Stimulated activated CD4-positive, alpha-beta T cell treated with anti-CD3 and anti-CD28 coated beads, Interleukin-4, amount 100 ng/mL, for 1 hour (primary cell): ENCODE results near the gene CD248.

ENCODE experiments used
- DNase-seq: peaks from one replicate; pipeline ENCODE4 v3.0.0-alpha.2; 2020

The CD248 gene

DNA sequence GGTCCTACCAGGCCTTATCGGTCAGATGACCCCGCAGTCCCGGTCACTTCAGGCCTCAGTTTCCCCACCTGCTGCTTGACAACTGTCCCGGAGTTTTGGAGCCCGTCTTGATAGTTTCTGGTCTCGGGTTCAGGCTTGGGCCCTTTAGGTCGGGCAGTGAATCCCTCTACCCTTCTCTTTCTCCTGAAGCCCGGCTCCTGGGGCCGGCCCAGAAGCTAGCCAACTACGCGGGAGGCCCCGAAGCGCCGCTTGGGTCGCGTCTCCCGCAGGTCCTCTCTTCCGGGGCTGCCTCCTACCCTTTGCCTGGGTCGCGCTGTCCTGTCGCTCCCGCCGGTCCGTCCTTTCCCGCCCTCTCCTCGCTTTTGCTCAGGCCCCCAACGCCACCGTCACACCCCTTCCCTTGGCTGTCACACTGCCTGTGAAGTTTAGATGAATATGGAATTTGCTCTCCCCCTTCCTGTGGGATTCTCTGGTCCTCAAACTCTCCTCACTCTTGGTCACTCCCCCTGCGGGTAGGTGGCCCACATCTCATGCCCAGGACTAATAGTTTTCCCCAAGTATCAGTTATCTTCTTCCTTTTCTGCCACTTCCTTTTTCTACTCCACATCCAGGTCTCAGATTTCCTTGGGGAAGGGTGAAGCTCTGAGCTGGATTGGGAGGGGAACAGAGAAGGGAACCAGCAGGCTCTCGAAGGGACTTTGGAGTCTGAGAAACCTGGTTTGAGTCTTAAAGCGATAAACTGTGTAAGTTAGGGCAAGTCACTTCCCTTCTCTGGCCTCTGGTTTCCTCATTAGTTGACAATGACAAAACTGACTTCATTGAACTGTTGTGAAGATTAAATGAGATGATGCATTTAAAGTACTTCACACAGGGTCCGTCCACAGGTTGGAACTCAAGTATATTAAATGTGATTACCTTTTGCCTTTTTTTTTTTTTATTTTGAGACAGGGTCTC lies 47.6 kb downstream of the CD248 start:
- DNase-seq = no peak

- peak; percentile 100 for DNase-seq
These were observed 48.4 kb downstream of the CD248 start, which contains the start of gene RAB1B for GRCh38 chr11:66268244-66268951. Gene RAB1B, plus strand, starts transcription at chr11:66268639. Its CDS starts 41 bp downstream, at chr11:66268680.

GRCh38 chr11:66267379-66268243 lies 49.2 kb downstream of the CD248 start:
- peak; percentile 86 for DNase-seq

DNA sequence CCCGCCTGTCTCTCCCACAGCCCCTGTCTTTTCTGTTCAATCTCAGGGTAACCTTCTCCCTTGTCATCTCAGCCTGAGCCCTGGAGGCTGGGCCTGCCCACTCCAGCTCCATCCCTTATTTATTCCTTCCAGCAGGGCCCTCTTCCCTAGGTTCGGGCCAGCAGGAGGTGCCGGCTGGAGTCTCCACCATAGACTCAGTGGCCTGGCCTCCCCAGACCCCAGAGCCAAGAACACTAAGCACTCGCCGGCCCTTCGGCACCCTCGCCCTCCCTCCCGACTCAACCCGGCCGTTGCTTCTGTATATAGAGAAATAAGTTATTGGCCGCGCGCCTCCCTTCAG lies 49.8 kb downstream of the CD248 start:
- no peak for DNase-seq

GRCh38 chr11:66266378-66267038 lies 50.3 kb downstream of the CD248 start:
- no peak for DNase-seq

DNA sequence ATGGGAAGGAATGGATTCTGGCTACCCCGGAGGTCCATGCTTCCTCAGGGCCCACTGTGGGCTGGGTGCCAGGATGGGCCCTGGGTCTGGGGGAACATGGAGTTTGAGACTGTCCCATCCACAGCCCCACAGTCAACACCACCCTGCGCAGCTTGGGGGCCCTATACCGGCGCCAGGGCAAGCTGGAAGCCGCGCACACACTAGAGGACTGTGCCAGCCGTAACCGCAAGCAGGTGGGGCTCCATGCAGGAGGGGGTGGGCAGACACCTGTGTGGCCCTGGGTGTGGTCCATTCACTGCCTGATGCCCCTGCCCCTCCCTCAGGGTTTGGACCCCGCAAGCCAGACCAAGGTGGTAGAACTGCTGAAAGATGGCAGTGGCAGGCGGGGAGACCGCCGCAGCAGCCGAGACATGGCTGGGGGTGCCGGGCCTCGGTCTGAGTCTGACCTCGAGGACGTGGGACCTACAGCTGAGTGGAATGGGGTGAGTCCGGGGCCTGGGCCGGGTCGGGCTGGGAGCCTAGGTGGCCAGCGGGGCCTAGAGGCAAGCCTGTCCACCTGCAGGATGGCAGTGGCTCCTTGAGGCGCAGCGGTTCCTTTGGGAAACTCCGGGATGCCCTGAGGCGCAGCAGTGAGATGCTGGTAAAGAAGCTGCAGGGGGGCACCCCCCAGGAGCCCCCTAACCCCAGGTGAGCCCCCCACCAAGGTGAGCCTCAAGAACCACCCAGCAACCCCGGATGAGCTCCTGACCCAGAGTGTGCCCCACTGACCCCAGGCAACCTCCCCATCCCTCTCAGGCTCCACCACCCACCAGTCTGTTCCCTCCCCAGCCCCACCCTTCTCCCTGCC lies 51.1 kb downstream of the CD248 start:
- no peak for DNase-seq

DNA sequence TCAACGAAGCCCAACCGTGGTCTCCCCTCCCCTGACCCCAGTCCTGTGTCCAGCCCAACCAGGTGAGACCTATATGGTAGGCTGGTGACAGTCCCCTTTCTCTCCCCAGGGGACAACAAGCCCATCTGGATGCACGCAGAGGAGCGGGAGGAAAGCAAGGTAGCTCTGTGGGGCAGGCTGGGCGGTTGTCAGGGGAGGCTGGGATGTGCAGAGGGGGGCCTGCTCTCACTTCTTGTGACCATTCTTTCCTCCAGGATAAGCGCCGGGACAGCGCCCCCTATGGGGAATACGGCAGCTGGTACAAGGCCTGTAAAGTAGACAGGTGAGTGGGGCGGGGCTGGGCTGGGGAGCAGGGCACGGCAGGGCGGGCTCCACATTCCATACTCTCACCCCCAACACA lies 51.9 kb downstream of the CD248 start:
- DNase-seq = peak; percentile 45
